Fibroblast of skin of back (primary cell): ENCODE measurements around the gene CASP7.
"Not testable (repeated sequence)": the region's sequence is repeated elsewhere in the genome, so short reads cannot be mapped to it uniquely, and the experiment has no call there.

Experiments
- DNase-seq: peaks from one replicate; pipeline ENCODE4 v3.0.0-alpha.2; 2013

The CASP7 gene

GRCh38 chr10:113754125-113754524 is 74.4 kb downstream of the CASP7 start:
- DNase-seq: no peak

- no peak for DNase-seq
Measured at GRCh38 chr10:113754768-113755167, 75.1 kb downstream of the CASP7 start.

- DNase-seq: no peak
Measured at GRCh38 chr10:113756940-113757543, 77.3 kb downstream of the CASP7 start.

DNA sequence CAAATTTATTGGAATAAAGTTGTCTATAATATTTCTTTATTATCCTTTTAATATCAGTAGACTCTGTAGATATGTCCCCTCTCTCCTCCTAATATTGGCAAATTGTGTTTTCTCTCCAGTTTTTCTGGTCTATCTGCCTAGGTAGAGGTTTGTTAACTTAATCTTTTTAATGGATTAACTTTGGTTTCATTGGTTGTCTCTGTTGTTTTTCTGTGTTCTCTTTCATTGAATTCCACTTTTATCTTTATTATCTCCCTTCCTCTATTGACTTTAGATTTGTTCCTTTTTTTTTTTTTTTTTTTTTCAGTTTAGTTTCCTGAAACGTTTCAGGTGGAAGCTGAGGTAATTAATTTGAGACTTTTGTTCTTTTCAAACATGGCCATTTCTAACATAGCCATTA is 82.4 kb downstream of the CASP7 start:
- DNase-seq: no peak

DNA sequence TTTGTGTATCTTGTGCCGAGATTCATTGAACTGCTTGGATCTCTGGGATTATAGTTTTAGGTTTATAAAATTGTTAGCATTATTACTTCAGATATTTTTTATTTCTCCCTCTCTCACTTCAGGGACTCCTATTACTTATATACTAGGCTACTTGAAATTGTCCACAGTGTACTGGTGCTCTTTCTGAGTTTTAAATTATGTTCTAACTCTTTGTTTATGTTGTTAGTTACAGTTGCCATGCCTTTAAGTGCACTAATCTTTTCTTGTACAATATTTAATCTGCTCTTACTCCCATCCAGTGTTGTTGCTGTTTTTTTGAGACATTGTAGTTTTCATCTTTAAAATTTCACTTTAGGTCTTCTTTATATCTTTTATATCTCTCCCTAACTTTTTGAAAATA is 84.9 kb downstream of the CASP7 start:
- no peak for DNase-seq

DNA sequence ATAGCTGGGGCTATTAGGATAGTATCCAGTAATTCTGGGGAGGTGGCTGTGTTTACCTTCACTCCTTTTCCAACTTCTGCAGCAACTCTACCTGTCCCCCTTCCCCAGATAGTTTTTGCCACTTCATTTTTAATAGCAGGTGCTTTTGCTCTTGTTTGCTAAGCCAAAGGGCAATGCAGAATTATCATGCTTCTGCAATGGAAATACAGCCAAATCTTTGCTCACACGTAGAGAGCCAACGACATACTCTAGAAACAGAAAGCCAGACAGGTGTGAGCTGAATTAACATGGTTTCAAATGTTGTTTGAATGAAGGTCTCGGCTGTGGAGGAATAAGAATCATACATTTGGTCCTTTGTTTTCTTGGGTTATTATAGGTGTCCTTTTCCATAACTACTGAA is 86.2 kb downstream of the CASP7 start:
- no peak for DNase-seq

- no peak for DNase-seq
Measured at GRCh38 chr10:113767222-113767621, 87.5 kb downstream of the CASP7 start.

GRCh38 chr10:113770346-113770745 is 90.6 kb downstream of the CASP7 start:
- no peak for DNase-seq

- DNase-seq: not testable (repeated sequence)
Measured at GRCh38 chr10:113771131-113771530, 91.4 kb downstream of the CASP7 start.

- DNase-seq: no peak
Measured at GRCh38 chr10:113775686-113776294, 96.1 kb downstream of the CASP7 start.

- DNase-seq: no peak
Measured at GRCh38 chr10:113776553-113776952, 96.8 kb downstream of the CASP7 start.
